ENCODE results near the gene TRIM58.

GRCh38 chr1:247812637-247813036 lies 44.4 kb upstream of the TRIM58 start:
- TF ChIP-seq POLR2A (IDR thresholded peaks at IDR 0.05; ENCODE audit: low read depth) (no peak), POLR2AphosphoS5 (IDR thresholded peaks at IDR 0.05) (no peak)

All from esophagus muscularis mucosa (tissue), 2 donors.